GM12878 (cell line): ENCODE results near the gene CDC14A. TPM values are rescaled to one million over a fixed set of nuclear protein-coding genes. Genes with fewer than 3 reads are reported as not detected.

Experiments
- ATAC-seq: fragments of 200-7000 bp; cut with Tn5 transposase; 3 replicates; pipeline ENCODE4 v1.9.1; 2020; ENCODE audit warnings: mild to moderate bottlenecking, moderate library complexity
- BruUV-seq: library from RNA; stranded (reverse); fragments of 400-500 nt; replicated peaks from 2 replicates; lab custom pipeline; 2021; lab: Mats Ljungman, UMichigan
- CTCF ChIA-PET: fragments of 300-600 bp; sonication (Branson Sonifier 250); formaldehyde crosslinking; extraction: SDS; loops from one replicate; lab custom pipeline; 2021; ENCODE audit warnings: inconsistent platforms; lab: Yijun Ruan, JAX
- POLR2A ChIA-PET: fragments of 350-600 bp; formaldehyde crosslinking; extraction: SDS; loops from one replicate; lab custom pipeline; 2021; ENCODE audit warnings: inconsistent platforms; lab: Charles Lee
- RAD21 ChIA-PET: fragments of 300-600 bp; sonication (Branson Sonifier 250); formaldehyde crosslinking; loops from one replicate; lab custom pipeline; 2023; ENCODE audit warnings: antibody characterized with exemption; ENCODE audit not compliant: unreplicated experiment; lab: Charles Lee
- SMC1A ChIA-PET: fragments of 300-600 bp; sonication (Branson Sonifier 250); formaldehyde crosslinking; loops from one replicate; lab custom pipeline; 2023; ENCODE audit not compliant: unreplicated experiment, uncharacterized antibody; lab: Charles Lee
- DNase-seq: peaks from one replicate; pipeline ENCODE4 v3.0.0-alpha.2; 2011; ENCODE audit warnings: low read depth, low spot score
- FAIRE-seq: peaks from 3 replicates; lab custom pipeline; 2011; peaks lifted over from hg19 to GRCh38; lab: Jason Lieb, UNC
- H2AFZ ChIP-seq: 2 replicates; pipeline ENCODE4 v1.6.0; 2011; ENCODE audit warnings: low read depth, low read length, control low read depth; ENCODE audit not compliant: control insufficient read depth
- H3K27ac ChIP-seq: 2 replicates; pipeline ENCODE4 v1.5.1; 2011; ENCODE audit warnings: control low read depth; ENCODE audit not compliant: control insufficient read depth, insufficient read depth
- H3K27me3 ChIP-seq, 2 experiments: replicated peaks in 1 of 2; 2 replicates each; pipeline versions ENCODE4 v1.6.0 to v1.6.1; 2011; ENCODE audit warnings: low read length in 1 of 2; ENCODE audit not compliant: control insufficient read depth in 2 of 2, insufficient read depth in 2 of 2
- H3K36me3 ChIP-seq, 2 experiments: 2 replicates each; pipeline ENCODE4 v1.5.1; 2011; ENCODE audit warnings: low read length in 1 of 2; ENCODE audit not compliant: control insufficient read depth in 2 of 2, insufficient read depth in 2 of 2
- H3K4me1 ChIP-seq: 2 replicates; pipeline ENCODE4 v1.6.1; 2011; ENCODE audit warnings: mild to moderate bottlenecking, low read length, moderate library complexity, mixed read lengths; ENCODE audit not compliant: control insufficient read depth, insufficient read depth
- H3K4me2 ChIP-seq: 2 replicates; pipeline ENCODE4 v1.6.0; 2011; ENCODE audit warnings: control low read depth; ENCODE audit not compliant: control insufficient read depth, insufficient read depth
- H3K4me3 ChIP-seq: fragments of 200-600 bp; sonication (generic); 2 replicates; pipeline ENCODE4 v1.5.1; 2016
- H3K79me2 ChIP-seq: 2 replicates; pipeline ENCODE4 v1.6.0; 2011; ENCODE audit warnings: low read length; ENCODE audit not compliant: control insufficient read depth, insufficient read depth
- H3K9ac ChIP-seq: 2 replicates; pipeline ENCODE4 v1.8.0; 2011; ENCODE audit warnings: low read length, control low read depth, mixed read lengths; ENCODE audit not compliant: control insufficient read depth, insufficient read depth
- H3K9me3 ChIP-seq: replicated peaks from 3 replicates; pipeline ENCODE4 v1.5.1; 2011; ENCODE audit warnings: mild to moderate bottlenecking, low read length; ENCODE audit not compliant: control insufficient read depth, insufficient read depth
- H4K20me1 ChIP-seq: 2 replicates; pipeline ENCODE4 v1.6.0; 2011; ENCODE audit not compliant: control insufficient read depth, insufficient read depth
- ATF2 ChIP-seq: IDR thresholded peaks from 2 replicates; pipeline ENCODE4 v1.6.1; 2012; ENCODE audit warnings: low read length, inconsistent platforms
- ATF7 ChIP-seq: fragments of 450-650 bp; IDR thresholded peaks from 2 replicates; pipeline ENCODE4 v1.6.1; 2016; ENCODE audit warnings: low read depth, mild to moderate bottlenecking
- BACH1 ChIP-seq: fragments of 450-650 bp; IDR thresholded peaks from 2 replicates; pipeline ENCODE4 v1.6.1; 2017; ENCODE audit warnings: mild to moderate bottlenecking, borderline replicate concordance
- CTCF ChIP-seq, 3 experiments: IDR thresholded peaks in 2 of 3; conservative IDR thresholded peaks in 1 of 3; 2 replicates each; pipeline ENCODE4 v1.5.1; 2011; ENCODE audit warnings: low read depth in 3 of 3, low read length in 3 of 3, mild to moderate bottlenecking in 3 of 3, control low read depth in 2 of 3, moderate library complexity in 2 of 3, inconsistent platforms in 1 of 3, mixed read lengths in 1 of 3; ENCODE audit not compliant: control insufficient read depth in 2 of 3, insufficient read depth in 1 of 3; ENCODE audit errors: extremely low read depth in 1 of 3
- DPF2 ChIP-seq: fragments of 450-650 bp; IDR thresholded peaks from 2 replicates; pipeline ENCODE4 v1.6.1; 2017; ENCODE audit warnings: mild to moderate bottlenecking
- EED ChIP-seq: sonication (generic); IDR thresholded peaks from 2 replicates; pipeline ENCODE4 v1.6.1; 2016; ENCODE audit warnings: antibody characterized with exemption, low read depth
- EP300 ChIP-seq, 2 experiments: fragments of 150-350 bp in 1 of 2; IDR thresholded peaks; 2 replicates each; pipeline ENCODE4 v1.6.1; 2011 to 2012; ENCODE audit warnings: low read depth in 2 of 2, low read length in 2 of 2, borderline replicate concordance in 1 of 2, improper control_type of control experiment in 1 of 2, inconsistent platforms in 1 of 2; ENCODE audit not compliant: control insufficient read depth in 1 of 2
- ETV6 ChIP-seq, 2 experiments: fragments of 450-650 bp in 1 of 2; IDR thresholded peaks in 1 of 2; conservative IDR thresholded peaks in 1 of 2; 2 replicates each; pipeline ENCODE4 v1.6.1; 2014; ENCODE audit warnings: antibody characterized with exemption in 1 of 2, borderline replicate concordance in 1 of 2, low read depth in 1 of 2, mild to moderate bottlenecking in 1 of 2, moderate library complexity in 1 of 2
- SP1 ChIP-seq: IDR thresholded peaks from one replicate; pipeline ENCODE4 v1.6.1; 2011; ENCODE audit warnings: low read depth, low read length
- SPI1 ChIP-seq: IDR thresholded peaks from 2 replicates; pipeline ENCODE4 v1.6.1; 2011; ENCODE audit warnings: low read depth, mild to moderate bottlenecking, low read length, moderate library complexity, borderline replicate concordance; ENCODE audit not compliant: insufficient read depth
- TCF12 ChIP-seq: IDR thresholded peaks from 2 replicates; pipeline ENCODE4 v1.6.1; 2011; ENCODE audit warnings: low read depth, mild to moderate bottlenecking, low read length
- TCF3 ChIP-seq: IDR thresholded peaks from 2 replicates; pipeline ENCODE4 v1.6.1; 2012; ENCODE audit warnings: low read depth, mild to moderate bottlenecking, low read length, borderline replicate concordance; ENCODE audit not compliant: insufficient read depth
- WGBS: methylation state at CpG from one replicate; pipeline ENCODE4 v1.1.6; 2016; ENCODE audit warnings: low lambda C conversion rate; ENCODE audit not compliant: insufficient replicate concordance, insufficient coverage; ENCODE audit errors: missing lambda C conversion rate; 5-methylcytosine and 5-hydroxymethylcytosine counted together
- in situ Hi-C: fragments of 300-500 bp; cut with MboI; formaldehyde crosslinking; loops from 9 replicates; pipeline ENCODE4 v1.14.3; 2018; ENCODE audit warnings: mixed read lengths
- intact Hi-C: fragments of 100-400 bp; cut with micrococcal nuclease; formaldehyde crosslinking; loops from one replicate; pipeline ENCODE4 v1.14.2; 2022; ENCODE audit not compliant: unreplicated experiment
- polyA plus RNA-seq, 11 experiments: library from polyadenylated mRNA; depleted of rRNA in 4 of 11; unstranded in 6 of 11; stranded (reverse) in 5 of 11; fragments of >200 nt; fragmentation: Nextera tagmentation in 4 of 11; fragmentation: Illumina TruSeq in 1 of 11; extraction: Ambion mirVana in 4 of 11; extraction: Trizol in 1 of 11; gene quantifications; 1 replicate in 1 of 11; 2 replicates in 10 of 11; pipeline versions ENCODE4 v1.2.1 to v1.2.3, GENCODE V29; 2011 to 2016; ENCODE audit warnings: inconsistent platforms in 2 of 11, missing spikeins in 2 of 11, low read depth in 1 of 11
- total RNA-seq, 4 experiments: library from RNA; depleted of rRNA in 3 of 4; stranded (reverse); fragments of >200 nt in 3 of 4; fragmentation: Illumina TruSeq in 1 of 4; extraction: Trizol in 1 of 4; gene quantifications; 2 replicates each; pipeline versions ENCODE4 v1.2.1 to v1.2.3, GENCODE V29; 2013 to 2021

CDC14A gene
- total and polyA plus RNA-seq, 10 of the 15 experiments (the other 5 are each of a cell fraction or from before 2014, with no cell fraction given), result 1.5 to 7.1 (median 5.5) TPM

GRCh38 chr1:100518023-100518422, 165.7 kb downstream of the CDC14A start:
- ChIA-PET POLR2A (no interaction called here), RAD21 (no interaction called here), CTCF (no interaction called here), SMC1A (no interaction called here)
- H3K36me3 ChIP-seq, result no peaks in the 10 kb centered on the region; a peak in 1 of 4 replicates
- no peak overlapping the region for H2AFZ ChIP-seq
- FAIRE-seq, result no peak
- no peak overlapping the region for H3K4me3 ChIP-seq
- H3K9ac ChIP-seq, result no peak overlapping the region
- H3K9me3 ChIP-seq, result no peaks in the 10 kb centered on the region
- no peak overlapping the region for H3K4me2 ChIP-seq
- no peak for TF ChIP-seq CTCF (IDR thresholded peaks at IDR 0.05 in 2 of 3, conservative IDR thresholded peaks at IDR 0.05 in 1 of 3; ENCODE audit: control insufficient read depth in 2 of 3, extremely low read depth in 1 of 3, insufficient read depth in 1 of 3, low read depth in 3 of 3, low read length in 3 of 3)
- no peak for ATAC-seq
- H3K27me3 ChIP-seq, result no peaks in the 10 kb centered on the region
- WGBS, result 38% methylated on average over 2 of the region's 2 CpGs
- BruUV-seq, result no TSS peak
- H3K27ac ChIP-seq, result no peak overlapping the region
- peaks cover 7% of the 10 kb centered on the region for H3K4me1 ChIP-seq
- H4K20me1 ChIP-seq, result no peaks in the 10 kb centered on the region
- intact Hi-C loops (no loop called here), in situ Hi-C loops (no loop called here)
- no peaks in the 10 kb centered on the region for H3K79me2 ChIP-seq
- DNase-seq, result no peak

GRCh38 chr1:100523038-100523652, 170.8 kb downstream of the CDC14A start:
- no peaks in the 10 kb centered on the region; a peak in 1 of 4 replicates for H3K36me3 ChIP-seq
- FAIRE-seq (peak; percentile 44), DNase-seq (peak; percentile 21), ATAC-seq (peak; percentile 94)
- intact Hi-C loops, result loop anchor here (5.0 kb wide), 1 partner anchor 61 kb away; no protein-coding TSS in a partner anchor
- H3K9me3 ChIP-seq, result no peaks in the 10 kb centered on the region
- RAD21 ChIA-PET, result interaction anchor here (0.7 kb wide), 2 partner anchors 60 to 341 kb away, joined by 3 read pairs; no protein-coding TSS in a partner anchor
- no peaks in the 10 kb centered on the region for H3K79me2 ChIP-seq
- no peak overlapping the region for H3K9ac ChIP-seq
- no peak overlapping the region for H3K27ac ChIP-seq
- H3K4me3 ChIP-seq, result no peak overlapping the region
- no peaks in the 10 kb centered on the region for H3K27me3 ChIP-seq
- H3K4me1 ChIP-seq, result peaks cover 11% of the 10 kb centered on the region
- H4K20me1 ChIP-seq, result no peaks in the 10 kb centered on the region
- CTCF ChIA-PET, result interaction anchor here (0.8 to 1.4 kb wide), 2 partner anchors 13 to 44 kb away, joined by 3 read pairs; no protein-coding TSS in a partner anchor
- H3K4me2 ChIP-seq, result peak overlapping the region; percentile 59; the same call in 1 of the 2 replicates
- WGBS, result 85% methylated on average over 5 of the region's 5 CpGs
- BruUV-seq, result no TSS peak
- no peak overlapping the region for H2AFZ ChIP-seq
- in situ Hi-C loops, result no loop called here
- SMC1A ChIA-PET, result interaction anchor here (1.0 to 1.9 kb wide), 5 partner anchors 9 to 346 kb away, joined by 4 to 7 read pairs (median 5); no protein-coding TSS in a partner anchor
- POLR2A ChIA-PET, result no interaction called here
- TF ChIP-seq ETV6 (conservative IDR thresholded peaks at IDR 0.05 in 1 of 2, IDR thresholded peaks at IDR 0.05 in 1 of 2; ENCODE audit: borderline replicate concordance in 1 of 2, low read depth in 1 of 2), result 0 out of 4 replicates have a peak, but pooled peaks of 1 of the 2 experiments have one; percentile 18
- peak; percentile 66 for TF ChIP-seq DPF2
- TF ChIP-seq EP300 (IDR thresholded peaks at IDR 0.05; ENCODE audit: borderline replicate concordance in 1 of 2, control insufficient read depth in 1 of 2, low read depth in 2 of 2, low read length in 2 of 2), result 0 out of 4 replicates have a peak, but pooled peaks of 1 of the 2 experiments have one; percentile 27
- TF ChIP-seq BACH1, result peak; percentile 42; the same call in 1 of the 2 replicates
- no peak for TF ChIP-seq ATF7
- TF ChIP-seq TCF3, result 0 out of 2 replicates have a peak, but pooled peaks have one; percentile 40
- peak; percentile 92 for TF ChIP-seq EED
- 0 out of 2 replicates have a peak, but pooled peaks have one; percentile 33 for TF ChIP-seq TCF12
- TF ChIP-seq SP1, result no peak
- TF ChIP-seq SPI1, result peak; percentile 99
- TF ChIP-seq ATF2, result 0 out of 2 replicates have a peak, but pooled peaks have one; percentile 13
